GM10266 (cell line): Measurements from ENCODE around the gene CCS.
"Not testable (repeated sequence)": the region's sequence is repeated elsewhere in the genome, so short reads cannot be mapped to it uniquely, and the experiment has no call there.

Source experiments
- DNase-seq: peaks from one replicate; pipeline ENCODE4 v3.0.0; 2012; ENCODE audit errors: extremely low spot score
- TF ChIP-seq, protein P1 (sequence below): IDR thresholded peaks from 2 replicates; pipeline ENCODE4 v1.5.1; 2012; ENCODE audit warnings: mild to moderate bottlenecking, low read depth; ENCODE audit not compliant: control insufficient read depth, insufficient read depth; ENCODE audit errors: missing control alignments

The CCS gene

DNA sequence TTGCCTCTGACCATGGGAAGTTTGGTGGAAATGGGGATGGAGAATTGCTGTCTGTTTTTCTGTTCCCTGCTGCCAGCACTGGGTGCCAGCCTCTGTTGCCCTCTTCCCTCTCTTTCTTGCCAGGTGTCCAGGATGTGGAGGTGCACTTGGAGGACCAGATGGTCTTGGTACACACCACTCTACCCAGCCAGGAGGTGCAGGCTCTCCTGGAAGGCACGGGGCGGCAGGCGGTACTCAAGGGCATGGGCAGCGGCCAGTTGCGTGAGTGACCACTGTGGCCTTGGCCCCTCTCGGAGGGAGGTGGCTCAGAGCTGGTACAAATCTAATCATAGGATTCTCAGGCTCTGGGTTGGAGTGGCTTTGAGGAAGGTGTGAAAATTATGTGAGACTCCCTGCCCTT, 6.0 kb downstream of the CCS start:
- TF ChIP-seq, protein P1, sequence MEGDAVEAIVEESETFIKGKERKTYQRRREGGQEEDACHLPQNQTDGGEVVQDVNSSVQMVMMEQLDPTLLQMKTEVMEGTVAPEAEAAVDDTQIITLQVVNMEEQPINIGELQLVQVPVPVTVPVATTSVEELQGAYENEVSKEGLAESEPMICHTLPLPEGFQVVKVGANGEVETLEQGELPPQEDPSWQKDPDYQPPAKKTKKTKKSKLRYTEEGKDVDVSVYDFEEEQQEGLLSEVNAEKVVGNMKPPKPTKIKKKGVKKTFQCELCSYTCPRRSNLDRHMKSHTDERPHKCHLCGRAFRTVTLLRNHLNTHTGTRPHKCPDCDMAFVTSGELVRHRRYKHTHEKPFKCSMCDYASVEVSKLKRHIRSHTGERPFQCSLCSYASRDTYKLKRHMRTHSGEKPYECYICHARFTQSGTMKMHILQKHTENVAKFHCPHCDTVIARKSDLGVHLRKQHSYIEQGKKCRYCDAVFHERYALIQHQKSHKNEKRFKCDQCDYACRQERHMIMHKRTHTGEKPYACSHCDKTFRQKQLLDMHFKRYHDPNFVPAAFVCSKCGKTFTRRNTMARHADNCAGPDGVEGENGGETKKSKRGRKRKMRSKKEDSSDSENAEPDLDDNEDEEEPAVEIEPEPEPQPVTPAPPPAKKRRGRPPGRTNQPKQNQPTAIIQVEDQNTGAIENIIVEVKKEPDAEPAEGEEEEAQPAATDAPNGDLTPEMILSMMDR = no peak
- no peak for DNase-seq

DNA sequence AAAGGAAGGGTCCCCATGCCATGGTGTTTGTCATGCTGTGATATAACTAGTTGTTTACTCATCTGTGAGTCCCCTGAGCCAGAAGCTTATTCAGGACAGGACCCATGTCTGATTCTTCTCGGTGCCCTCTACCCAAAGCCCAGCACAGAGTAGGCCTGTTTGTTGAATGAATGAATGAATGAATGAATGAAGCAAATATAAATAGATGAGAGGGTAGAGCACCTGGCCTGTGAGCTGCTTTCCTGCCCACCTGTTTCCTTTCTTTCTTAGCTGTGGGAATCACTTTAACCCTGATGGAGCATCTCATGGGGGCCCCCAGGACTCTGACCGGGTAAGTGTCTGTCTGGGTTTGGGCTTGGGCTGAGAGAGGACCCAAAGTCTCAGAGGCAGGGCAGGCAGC, 7.2 kb downstream of the CCS start:
- TF ChIP-seq, protein P1 = no peak
- DNase-seq = no peak

DNA sequence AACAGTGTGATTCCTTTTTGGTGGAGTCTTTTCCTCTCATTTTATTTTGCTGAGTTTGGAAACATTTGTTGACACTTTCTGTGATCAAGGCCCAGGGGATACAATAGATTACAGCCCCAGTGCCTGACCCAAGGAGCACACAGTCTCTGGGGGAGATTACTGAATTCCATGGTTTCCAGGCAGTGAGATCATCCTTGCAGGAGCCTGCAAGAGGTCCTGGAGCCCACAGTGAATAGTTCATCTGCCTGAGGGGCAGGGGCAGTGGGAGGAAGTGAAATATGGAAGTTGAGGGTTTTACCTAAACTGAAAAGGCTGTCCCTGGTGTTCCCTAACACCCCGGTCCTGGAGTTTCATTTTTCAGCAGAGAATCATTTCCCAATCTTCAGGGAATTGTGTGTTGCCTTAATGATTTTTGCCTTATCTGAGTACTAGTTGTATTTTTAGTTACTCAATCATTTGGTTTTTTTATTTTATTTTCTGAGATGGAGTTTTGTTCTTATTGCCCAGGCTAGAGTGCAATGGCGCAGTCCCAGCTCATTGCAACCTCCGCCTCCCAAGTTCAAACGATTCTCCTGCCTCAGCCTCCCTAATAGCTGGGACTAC, 7.7 kb downstream of the CCS start:
- DNase-seq = no peak
- TF ChIP-seq, protein P1 = no peak

DNA sequence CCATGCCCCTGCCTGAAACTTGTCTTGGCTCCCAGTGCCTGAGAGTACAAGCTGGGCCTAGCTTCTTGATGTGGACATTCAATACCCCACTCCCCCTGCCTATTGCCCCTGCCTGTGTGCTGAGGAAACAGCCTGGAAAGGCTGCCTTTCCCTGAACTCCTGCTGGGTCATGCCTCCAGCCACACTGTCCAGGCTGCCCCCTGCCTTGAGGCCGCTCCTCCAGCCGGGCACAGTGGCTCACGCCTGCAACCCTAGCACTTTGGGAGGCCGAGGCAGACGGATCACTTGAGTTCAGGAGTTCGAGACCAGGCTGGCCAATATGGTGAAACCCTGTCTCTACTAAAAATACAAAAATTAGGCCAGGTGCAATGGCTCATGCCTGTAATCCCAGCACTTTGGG, 10.1 kb downstream of the CCS start:
- DNase-seq = no peak
- TF ChIP-seq, protein P1 = no peak

DNA sequence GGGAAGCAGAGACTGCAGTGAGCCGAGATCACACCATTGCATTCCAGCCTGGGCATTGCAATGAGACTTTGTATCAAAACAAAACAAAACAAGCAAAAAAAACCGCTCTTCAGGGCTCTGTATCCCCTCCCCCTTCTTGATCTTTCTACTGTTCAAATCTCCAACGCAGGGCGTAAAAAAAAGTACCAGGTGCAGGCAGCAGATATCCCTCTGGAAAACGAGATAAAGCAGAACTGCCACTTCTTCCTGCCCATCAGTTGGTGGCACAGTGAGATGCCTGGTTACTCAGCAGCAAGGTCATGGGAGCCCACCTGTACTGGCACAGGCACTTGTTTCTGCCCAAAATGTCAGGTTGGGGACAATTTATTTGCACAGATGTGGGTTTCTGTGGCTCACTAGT, 11.2 kb downstream of the CCS start:
- TF ChIP-seq, protein P1 = no peak
- DNase-seq = no peak

DNA sequence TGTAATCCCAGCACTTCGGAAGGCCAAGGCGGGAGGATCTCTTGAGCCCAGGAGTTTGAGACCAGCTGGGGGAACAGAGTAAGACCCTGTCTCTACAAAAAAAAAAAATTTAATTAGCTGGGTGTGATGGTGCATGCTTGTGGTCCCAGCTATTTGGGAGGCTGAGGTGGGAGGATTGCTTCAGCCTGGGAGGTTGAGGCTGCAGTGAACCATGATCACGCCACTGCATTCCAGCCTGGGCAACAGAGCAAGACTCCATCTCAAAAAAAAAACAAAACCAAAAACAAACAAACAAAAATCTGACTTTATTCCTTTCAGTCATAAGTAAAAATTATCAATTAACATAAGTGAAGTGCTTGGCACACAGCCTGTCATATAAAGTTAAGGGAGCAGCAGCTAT, 13.6 kb downstream of the CCS start:
- not testable (repeated sequence) for DNase-seq

DNA sequence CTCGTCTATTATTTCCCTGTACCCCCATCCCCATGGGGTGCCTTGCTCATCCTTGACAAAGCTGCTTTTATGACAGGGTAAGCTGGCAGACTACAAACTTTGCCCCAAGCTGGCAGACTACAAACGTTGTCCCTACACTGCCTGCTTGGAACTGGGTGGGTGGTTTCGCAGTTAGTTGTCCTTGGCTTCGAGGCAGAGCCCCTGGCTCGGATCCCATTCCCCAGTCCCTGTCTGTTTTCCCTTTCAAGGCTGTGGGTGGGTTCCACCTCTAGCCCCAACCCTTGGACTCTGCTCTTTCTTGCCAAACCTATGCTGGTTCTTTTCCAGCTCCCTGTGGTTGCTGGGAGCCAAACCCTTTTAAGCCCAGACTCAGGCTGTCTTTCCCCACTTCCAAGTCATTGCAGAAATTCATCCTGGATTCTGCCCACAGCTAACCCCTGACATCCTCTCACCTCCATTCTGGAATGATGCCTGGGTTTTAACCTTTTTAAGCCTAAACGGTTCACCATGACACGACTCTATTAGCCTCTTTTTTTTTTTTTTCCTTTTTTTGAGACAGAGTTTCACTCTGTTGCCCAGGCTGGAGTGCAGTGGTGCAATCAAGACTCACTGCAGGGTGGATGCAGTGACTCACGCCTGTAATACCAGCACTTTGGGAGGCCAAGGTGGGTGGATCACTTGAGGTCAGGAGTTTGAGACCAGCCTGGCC, 14.3 kb downstream of the CCS start:
- DNase-seq = no peak

More for the DNA sequence above, 14.3 kb downstream of the CCS start:
- TF ChIP-seq, protein P1 = no peak
